A375 (cell line): ENCODE results near the gene DAZAP2. TPM values are rescaled to one million over a fixed set of nuclear protein-coding genes. Genes with fewer than 3 reads are reported as not detected.

Experiments
- total RNA-seq: library from RNA; depleted of rRNA; stranded (reverse); fragments of >200 nt; shearing (Covaris generic); gene quantifications from 2 replicates; pipeline ENCODE4 v1.2.3, GENCODE V29; 2014; rRNA removed

Gene DAZAP2
- 99.5 and 131 TPM in 2 replicates for total RNA-seq

DNA sequence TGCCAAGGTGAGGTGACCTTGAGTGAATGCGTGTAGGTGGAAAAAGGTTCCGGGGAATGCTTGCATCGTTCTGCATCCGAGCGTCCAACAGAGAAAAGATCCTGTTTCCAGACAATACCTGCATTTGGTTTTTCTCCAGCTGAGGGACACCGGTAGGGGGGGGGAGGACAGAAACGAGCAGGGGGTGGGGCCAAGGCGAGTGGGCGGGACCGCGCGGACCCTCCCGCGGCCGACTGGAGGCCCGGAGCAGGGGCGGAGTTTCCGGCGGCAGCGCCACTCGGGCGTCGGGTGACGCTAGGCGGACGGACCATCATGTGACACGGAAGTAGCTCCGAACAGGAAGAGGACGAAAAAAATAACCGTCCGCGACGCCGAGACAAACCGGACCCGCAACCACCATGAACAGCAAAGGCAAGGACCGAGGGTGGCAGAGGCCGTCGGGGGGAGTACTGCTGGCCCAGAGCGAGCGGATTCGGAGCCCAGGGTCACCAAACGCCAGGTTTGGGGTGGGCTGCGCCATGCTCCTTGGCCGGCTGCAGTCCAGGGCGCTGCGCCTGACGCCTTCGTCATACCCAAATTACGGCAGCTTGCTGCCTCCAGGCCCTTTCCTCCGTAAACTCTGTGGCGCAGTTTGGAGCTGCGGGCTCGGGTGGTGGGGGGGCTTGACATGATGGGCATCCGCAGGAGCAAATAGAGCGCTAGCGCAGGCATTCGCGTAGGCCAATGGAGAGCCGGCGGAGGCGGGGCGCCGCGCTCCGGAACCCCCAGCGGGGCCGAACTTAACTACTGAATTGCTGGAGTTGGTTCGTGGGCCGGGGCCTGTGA is at the start of gene DAZAP2:
Gene DAZAP2, plus strand, starts transcription at position 317 of the 825 bp plus-strand sequence. Its CDS starts 82 bp downstream, at position 399.

DNA sequence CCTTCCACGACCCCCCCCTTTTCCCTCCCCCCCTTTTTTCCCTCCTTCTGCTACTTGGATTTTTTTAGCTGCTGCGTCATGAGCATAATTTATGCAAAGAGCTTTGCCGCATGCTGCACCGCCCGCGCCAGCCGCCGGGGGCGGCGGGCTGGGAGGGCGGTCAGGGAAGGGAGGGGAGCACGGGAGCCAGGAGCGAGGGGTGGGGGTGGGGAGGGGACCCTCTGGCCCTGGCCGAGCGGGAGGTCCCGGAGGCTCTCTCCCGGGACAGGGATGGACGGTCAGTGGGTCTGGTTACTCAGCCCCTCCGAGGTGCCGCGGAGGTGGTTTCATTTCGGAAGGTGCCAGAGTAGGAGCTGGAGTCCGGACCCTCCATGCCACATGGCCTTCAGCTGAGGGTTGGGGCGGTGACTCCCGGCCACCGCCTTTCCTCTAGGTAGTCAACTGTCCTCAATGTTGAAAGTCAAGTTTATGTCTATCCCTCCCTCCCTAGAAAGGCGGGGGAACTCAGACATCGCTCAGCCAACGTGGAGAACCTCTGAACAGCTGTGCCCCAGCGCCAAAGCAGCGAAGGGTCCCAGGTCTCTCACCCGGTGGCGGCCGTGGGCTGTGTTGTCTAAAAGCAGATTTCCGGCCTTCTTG is 20.5 kb upstream of the DAZAP2 start, which contains the start of gene POU6F1:
Gene POU6F1, minus strand, starts transcription at position 95 of the 639 bp plus-strand sequence. CDS start 11,226 bp downstream, outside the sequence.

GRCh38 chr12:51270067-51270950 is 31.7 kb downstream of the DAZAP2 start, which contains the start of gene SMAGP:
Gene SMAGP (minus strand): TSS chr12:51270415. CDS start chr12:51269278, 1,137 bp downstream.

Other genes starting within 250 kb of the DAZAP2 start
- 17.7 TPM in 2 replicates for gene SLC11A2, start 212.4 kb upstream of the DAZAP2 start, total RNA-seq
- gene LETMD1, start 190.5 kb upstream of the DAZAP2 start, total RNA-seq: 78.2 and 91.8 TPM in 2 replicates
- 13.1 and 15.7 TPM in 2 replicates for gene CSRNP2, start 155.2 kb upstream of the DAZAP2 start, total RNA-seq
- 10.6 and 12.0 TPM in 2 replicates for gene TFCP2, start 65.7 kb upstream of the DAZAP2 start, total RNA-seq
- gene POU6F1, start 20.8 kb upstream of the DAZAP2 start, total RNA-seq: 2.0 and 4.0 TPM in 2 replicates
- gene SMAGP, start 31.6 kb downstream of the DAZAP2 start, total RNA-seq: 19.7 and 25.6 TPM in 2 replicates
- not detected in 2 replicates for gene BIN2, start 85.3 kb downstream of the DAZAP2 start, total RNA-seq
- 0.27 TPM in 1 of 2 replicates, not detected in the other for gene CELA1, start 107.9 kb downstream of the DAZAP2 start, total RNA-seq
- gene GALNT6, start 152.6 kb downstream of the DAZAP2 start, total RNA-seq: 8.0 and 9.7 TPM in 2 replicates
- 3.7 and 5.1 TPM in 2 replicates for gene SLC4A8, start 186.0 kb downstream of the DAZAP2 start, total RNA-seq